GM21390 (cell line): Measurements from ENCODE around the gene SLC25A30.

Experiments used
- ATAC-seq: cut with Tn5 transposase; IDR thresholded peaks from one replicate; pipeline ENCODE4 v1.9.1; 2021; ENCODE audit not compliant: unreplicated experiment

SLC25A30 gene, protein sequence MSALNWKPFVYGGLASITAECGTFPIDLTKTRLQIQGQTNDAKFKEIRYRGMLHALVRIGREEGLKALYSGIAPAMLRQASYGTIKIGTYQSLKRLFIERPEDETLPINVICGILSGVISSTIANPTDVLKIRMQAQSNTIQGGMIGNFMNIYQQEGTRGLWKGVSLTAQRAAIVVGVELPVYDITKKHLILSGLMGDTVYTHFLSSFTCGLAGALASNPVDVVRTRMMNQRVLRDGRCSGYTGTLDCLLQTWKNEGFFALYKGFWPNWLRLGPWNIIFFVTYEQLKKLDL

DNA sequence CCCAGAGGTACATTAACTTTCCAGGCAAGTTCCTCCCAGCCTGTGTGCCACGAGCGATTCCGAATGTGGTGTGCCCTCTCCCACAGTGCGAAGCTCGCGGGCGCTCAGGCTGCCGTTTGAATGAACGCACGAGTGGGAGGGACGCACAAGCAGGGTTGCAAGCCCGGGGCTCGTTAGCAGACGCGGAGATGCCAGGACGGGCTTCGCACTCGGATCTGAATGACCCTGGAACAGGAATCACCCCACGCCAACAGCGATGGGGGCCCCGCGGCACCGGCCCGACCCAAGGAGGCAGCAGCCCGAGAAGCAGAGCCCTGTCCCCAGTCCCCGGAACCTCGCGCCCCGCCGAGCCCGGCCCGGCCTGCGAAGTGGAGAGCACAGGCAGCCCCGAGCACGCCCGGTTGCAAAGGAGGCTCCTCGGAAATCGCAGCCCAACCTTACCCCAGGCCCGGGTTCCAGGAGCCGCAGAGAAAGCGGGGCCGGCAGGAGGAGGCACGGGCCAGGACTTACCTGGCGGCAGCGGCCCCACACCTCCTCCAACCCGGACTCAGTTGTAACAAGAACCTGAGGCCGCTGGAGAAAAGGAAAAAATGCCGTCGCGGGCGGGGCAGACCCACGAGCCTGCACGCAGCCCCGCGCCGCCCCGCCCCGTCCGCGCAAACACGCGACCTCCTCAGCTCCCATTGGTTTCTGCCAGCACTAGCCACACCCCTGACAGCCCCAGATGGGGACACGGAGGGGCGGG, at the start of gene SLC25A30:
Gene SLC25A30, minus strand, starts transcription at position 584 of the 745 bp plus-strand sequence. CDS start 6,948 bp downstream, outside the sequence.
- peak; percentile 90 for ATAC-seq

DNA sequence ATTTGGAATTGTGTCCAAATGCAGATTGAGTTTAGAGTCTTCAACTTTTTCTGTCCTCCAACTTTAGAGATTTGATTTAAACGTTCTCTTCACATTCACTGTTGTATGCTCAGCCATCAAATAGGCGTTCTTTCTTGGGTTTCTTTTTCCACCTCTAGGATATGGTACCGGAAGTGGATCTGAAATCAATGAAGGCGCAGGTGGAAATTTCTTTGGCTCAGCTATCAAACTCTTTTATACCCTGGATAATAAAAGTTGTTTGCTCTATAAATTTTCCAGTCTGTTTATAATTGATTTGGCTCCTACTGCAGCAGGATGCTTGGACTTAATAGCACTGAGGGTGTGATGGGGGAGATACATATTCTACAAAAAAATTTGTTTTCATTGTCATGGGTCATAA, 48.2 kb upstream of the SLC25A30 start:
- ATAC-seq, result no peak

DNA sequence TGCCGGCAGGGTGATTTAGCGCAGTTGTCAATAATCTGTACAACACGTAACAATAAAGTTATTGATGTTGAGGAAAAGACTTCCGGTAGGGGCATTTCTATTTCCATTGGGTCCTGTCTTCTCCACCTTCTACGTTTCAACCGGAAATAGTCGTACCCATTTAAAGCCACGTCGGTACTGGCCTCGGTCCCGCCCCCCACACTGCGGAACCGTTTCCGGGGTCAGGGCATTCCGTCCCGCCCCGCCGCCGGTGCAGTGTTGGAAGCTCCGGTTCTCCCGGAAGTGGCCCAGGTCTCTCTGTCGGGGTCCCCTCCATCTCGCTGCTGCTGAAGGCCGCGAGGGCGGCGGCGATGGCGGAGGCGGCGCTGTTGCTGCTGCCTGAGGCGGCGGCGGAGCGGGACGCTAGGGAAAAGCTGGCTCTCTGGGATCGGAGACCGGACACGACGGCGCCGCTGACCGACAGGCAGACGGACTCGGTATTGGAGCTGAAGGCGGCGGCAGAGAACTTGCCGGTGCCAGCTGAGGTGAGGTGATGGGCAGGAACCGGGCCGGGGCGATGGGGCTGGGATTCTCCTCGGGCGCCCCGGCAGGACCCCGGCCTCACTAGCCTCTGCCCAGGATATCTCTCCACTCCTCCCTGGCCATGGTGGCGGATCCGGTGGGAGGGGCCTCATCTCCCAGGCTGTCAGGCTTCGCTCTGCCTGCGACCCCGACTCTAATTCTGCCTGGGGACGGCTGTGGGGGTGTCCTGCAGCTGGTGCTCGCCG, 46.7 kb upstream of the SLC25A30 start, which contains the start of gene COG3:
Gene COG3, plus strand, starts transcription at position 253 of the 767 bp plus-strand sequence. Its CDS starts 98 bp downstream, at position 351.
- peak; percentile 92 for ATAC-seq

DNA sequence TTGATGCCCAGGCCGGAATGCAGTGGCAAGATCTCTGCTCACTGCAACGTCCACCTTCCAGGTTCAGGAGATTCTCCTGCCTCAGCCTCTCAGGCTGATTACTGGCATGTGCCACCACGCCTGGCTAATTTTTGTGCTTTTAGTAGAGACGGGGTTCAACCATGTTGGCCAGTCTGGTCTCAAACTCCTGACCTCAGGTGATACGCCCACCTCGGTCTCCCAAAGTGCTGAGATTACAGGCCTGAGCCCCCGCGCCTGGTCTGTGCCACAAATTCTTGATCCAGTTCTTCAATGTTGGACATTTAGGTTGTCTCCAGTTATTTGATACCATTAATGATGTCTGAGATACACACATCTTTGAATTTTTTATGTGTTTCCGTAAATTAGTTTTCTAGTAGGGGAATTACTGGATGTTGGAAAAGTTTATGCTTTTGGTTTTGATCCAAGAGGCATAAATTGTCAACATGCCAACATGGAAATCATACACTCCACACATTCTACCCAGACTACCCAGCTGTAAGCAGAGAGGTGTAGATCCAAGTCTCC, 46.0 kb upstream of the SLC25A30 start:
- ATAC-seq, result no peak

DNA sequence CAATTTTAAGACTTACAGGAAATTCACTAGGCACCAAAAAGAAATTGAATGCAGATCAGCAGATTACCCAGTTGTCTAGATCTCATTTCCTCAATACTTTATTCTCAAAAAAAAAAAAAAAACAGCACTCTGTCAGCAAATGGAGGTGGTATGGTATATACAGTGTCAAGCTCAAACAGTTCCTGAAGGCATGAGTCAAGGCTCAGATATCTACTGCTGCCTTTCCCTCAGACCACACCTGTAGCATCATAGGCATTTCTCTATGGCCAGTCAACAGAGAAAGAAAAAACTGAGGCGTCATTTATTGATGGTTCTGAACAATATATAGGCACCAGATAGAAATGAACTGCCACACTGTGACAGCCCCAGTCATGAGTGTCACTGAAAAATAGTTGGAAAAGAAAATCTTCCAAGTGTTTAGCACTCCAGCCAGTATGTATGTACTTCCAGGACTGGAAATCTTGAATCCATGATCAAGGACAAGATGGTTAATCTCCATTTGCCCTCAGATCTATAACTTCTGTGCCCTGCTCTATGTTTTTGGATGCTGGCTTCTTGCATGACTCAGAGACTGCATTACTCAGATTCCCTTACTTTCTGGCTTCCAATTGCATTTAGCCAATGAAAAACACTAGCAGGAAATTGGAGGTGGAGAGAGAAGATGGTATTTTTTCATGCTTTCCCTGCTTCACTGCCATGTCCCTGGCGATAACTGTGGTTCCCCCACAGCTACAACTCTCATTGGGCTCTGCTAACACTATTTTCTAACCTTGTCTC, 38.2 kb upstream of the SLC25A30 start:
- no peak for ATAC-seq

DNA sequence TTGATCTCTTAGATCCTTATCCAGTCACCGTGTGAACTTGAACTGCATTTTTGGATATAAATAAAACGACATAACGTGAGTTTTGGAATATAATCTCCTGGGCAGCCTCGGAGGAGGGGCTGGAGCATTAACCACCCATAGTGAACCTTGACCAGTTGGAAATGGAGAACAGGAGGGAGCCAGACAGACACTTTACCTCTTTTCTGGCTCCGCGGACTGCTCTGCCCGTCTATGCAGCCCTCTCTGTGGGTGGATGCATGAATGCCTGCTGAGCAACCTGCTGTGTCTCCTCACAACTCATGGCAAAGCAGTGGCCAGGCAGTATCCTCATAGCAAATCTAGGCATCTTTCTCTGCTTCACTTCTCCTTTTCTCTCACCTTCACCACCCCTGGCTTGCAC, 36.0 kb upstream of the SLC25A30 start:
- no peak for ATAC-seq

DNA sequence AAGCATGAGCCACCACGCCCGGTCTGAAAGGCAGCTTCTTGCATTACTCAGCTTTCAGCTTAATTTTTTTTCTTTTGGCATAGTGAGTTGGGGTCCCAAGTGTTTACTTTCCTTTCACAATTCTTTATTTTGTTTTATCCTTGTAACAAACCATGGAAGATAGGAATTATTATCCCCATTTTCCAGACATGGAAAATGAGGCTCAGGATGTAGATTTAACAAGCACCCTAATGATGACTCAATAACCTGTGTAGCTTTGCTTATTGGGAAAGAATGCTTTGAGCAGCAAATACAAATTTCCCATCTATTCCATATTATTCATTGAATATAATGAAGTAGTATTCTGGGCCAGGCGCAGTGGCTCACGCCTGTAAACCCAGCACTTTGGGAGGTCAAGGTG, 33.1 kb upstream of the SLC25A30 start:
- no peak for ATAC-seq

DNA sequence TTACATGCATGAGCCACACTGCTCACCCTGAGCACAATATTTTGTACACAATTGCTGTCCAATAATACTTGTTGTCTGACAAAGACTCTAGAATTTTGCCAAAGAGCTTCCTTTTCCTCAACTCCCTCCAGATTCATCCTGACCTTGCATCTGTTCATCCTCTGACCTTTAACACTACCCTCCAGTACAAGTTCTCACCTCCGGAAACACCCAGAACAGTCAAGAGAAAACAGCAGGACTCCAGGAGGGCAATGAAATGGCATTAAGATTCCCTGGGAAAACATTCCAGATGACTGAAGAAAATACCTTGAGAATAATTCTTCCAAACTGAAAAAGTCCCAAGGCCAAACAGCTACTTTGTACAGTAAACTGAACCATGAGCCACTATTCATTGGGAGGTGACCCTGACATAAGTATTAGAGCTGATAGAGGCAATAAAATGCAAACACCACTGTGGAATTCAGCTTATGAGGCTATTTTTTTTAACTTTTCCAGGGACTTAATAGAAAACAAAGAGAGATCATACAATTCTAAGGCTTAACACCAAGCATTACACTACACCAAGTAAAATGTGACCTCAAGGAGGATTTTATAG, 30.9 kb upstream of the SLC25A30 start:
- no peak for ATAC-seq

DNA sequence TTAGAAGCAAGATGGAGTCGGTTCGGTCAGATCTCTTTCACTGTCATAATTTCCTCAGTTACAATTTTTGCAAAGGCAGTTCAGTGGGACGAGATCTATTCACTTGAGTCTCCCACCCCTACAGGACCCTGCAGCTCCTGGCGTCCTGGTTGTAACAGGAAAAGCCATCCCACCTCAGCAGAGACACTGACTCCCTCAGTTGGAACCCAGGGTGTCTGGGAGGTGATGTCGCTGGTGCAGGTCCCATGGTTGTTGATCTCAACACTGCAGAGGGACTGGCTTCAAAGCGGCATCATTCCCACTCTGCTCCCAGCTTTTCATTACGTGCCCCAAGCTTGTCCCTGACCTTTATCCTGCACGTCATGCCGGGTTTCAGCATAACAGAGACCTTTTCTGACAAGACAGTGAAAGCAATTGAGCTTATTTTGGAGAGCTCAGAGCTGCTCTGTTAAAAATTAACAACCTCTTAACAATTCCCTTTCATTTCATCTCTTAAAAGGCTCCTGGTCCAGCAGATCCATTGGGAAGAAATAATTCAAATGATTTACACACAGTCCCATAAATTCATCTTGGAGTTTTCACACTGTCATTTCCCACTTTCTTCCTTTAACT, 29.0 kb upstream of the SLC25A30 start:
- ATAC-seq, result no peak

DNA sequence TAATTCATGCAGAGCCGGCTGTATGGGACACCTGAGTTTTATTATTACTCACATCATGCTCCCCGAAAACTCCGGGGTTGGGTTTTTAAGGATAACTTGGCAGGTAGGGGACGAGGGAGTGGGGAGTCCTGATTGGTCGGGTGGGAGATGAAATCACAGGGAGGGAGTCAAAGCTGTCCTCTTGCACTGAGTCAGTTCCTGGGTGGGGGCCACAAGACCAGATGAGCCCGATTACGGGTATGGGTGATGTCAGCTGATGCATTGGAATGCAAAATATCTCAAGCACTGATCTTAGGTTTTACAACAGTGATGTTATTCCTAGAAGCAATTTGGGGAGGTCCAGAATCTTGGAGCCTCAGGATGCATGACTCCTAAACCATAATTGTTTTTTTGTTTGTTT, 28.0 kb upstream of the SLC25A30 start:
- no peak for ATAC-seq

DNA sequence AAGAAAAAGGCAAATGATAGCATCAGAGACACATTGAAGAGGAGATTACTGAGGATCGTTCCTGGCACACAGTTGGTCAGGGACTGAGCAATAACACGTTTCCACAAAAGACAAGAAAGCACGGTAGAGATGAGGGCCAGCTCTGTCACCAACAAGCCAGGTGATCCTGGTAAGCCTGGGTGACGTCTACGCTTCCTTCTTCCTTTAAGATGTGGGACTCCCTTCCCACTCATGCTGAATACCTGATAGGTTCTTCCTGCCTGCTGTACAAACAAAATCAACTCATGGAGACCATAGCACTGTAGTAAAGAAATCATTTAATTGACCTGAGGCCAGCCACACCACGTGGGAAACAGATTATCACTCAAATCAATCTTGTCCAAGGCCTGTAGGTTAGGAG, 26.9 kb upstream of the SLC25A30 start:
- no peak for ATAC-seq

DNA sequence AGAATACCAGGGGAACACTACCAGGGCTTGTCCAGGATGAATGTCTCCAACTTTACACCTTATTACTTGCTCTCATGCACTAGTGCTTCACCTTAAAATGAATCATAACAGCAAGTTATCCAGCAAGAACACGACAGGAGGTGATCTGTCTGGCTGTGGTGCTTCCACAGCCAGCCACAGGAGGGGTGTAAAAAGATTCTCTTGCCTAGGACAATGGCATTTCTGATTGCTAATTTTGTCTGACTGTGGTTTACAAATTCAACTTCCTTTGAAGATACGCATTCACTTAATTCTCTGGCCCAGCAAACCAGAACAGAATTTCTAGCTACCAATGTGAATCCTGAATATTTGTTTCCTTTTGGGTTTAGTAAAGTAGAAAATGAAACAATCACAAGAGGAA, 23.5 kb upstream of the SLC25A30 start:
- peak; percentile 57 for ATAC-seq

DNA sequence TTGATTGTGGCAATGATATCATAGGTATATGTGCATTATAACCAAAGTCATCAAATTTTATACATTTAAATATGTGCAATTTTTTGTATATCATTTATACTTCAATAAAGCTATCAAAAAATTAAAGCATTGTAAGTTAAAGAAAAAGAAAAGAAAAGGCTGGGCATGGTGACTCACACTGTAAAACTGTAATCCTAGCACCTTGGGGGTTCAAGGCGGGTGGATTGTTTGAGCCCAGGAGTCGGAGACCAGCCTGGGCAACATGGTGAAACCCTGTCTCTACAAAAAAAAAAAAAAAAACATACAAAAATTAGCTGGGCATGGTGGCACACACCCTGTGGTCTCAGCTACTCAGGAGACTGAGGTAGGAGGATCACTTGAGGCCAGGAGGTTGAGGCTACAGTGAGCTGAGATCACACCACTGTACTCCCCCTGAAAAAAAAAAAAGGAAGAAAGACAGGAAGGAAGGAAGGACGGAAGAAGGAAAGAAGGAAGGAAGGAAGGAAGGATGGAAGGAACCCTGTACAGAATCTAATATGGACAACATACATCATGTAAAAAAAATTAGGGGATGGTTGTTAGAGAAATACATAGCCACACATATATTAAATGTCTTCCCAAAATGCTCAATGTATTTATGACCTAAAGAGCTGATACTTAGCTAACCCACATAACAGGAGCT, 21.7 kb upstream of the SLC25A30 start:
- no peak for ATAC-seq

DNA sequence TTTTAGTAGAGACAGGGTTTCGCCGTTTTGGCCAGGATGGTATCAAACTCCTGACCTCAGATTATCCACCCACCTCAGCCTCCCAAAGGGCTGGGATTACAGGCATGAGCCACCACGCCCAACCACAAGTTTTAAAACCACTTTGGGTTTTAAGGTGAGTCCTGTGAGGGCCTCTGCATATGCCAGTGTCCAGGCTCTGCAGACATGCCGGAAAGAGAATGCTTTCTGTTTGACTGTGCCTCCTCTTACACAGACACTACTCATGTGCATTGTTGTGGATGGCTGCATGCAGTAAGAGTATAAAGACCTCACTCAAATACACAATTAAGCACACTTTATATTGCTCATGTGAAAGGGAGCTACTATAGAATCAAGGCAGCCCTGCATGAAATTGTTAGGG, 20.8 kb upstream of the SLC25A30 start:
- ATAC-seq, result no peak

DNA sequence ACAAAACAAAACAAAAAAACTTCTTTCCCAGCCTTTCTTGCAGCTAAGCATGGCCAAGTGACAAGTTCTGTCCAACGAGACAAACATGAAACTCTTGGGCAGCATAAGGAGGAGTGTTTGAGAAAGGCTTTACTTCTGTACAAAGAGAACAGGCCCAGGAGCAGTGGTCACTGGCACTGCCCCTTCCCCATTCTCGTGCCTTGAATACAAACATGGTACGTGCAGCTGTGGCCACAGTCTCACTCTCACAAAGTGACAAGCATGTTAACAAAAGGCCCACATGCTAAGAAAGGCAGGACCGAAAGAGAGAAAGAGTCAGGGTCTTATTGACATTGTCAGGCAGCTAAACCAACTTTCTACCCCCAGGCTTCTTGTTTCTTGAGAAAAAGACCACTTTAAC, 19.8 kb upstream of the SLC25A30 start:
- no peak for ATAC-seq

DNA sequence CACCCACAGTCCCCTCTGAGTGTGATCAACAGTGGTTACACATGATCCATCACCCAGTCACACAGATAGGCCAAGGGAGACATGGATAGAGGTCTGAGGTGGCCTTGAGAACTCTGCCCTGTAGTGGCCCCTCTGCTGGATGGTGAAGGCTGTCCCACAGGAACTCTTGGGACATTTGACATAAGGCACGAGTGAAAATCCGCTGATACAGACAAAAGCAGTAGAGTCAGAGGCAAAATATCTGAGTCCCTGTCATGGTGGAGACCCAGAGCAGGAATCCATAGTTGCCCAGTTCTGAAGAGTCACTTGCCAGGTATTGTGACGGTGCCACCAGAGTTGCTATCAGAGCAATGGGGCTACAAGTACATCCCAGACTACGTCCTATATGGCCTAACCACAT, 18.8 kb upstream of the SLC25A30 start:
- ATAC-seq, result no peak

DNA sequence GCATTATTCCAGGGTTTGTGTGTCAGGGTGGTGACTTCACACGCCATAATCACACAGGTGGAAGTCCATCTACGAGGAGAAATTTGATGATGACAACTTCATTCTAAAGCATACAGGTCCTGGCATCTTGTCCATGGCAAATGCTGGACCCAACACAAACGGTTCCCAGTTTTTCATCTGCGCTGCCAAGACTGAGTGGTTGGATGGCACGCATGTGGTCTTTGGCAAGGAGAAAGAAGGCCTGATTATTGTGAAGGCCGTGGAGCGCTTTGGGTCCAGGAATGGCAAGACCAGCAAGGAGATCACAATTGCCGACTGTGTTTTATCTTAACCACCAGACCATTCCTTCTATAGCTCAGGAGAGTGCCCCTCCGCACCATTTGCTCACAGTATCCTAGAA, 18.2 kb upstream of the SLC25A30 start:
- no peak for ATAC-seq

DNA sequence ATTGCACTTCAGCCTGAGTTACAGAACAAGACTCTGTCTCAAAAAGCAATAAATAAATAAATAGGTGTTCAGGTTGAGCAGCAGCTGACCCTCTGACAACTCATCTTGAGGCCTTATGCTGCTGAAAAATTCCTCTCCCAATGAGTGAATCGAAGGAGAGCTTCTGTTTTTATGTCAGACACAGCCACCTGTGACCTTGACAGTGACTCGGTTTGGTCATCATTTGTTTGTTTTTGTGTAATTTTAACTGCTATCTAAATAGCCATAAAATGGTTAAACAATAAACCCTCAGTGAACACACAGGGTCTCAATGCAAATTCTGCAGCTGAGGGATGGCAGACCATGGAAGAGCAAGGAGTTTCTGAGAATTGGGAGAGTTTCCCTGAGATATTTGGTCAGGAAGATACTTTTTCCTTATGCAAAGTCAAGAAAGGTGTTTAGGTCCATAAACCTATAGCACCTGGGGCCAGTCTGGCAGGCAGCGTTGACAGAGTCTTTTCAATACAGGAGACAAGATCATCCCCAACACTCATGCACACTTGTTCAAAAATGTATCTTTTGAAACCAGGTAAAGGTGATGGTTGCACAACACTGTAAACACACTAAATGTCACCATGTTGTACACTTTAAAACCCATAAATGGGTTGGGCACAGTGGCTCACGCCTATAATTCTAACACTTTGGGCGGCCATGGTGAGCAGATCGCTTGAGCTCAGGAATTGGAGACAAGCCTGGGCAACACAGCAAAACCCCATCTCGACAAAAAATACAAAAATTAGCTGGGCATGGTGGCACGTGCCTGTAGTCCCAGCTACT, 16.6 kb upstream of the SLC25A30 start:
- no peak for ATAC-seq
